IMR-90 (cell line): Measurements from ENCODE around the gene ASTN2.

Source experiments
- CEBPB ChIP-seq: IDR thresholded peaks from 2 replicates; pipeline ENCODE4 v1.6.1; 2012; ENCODE audit warnings: low read depth, low read length, improper control_type of control experiment
- MAFK ChIP-seq: IDR thresholded peaks from 2 replicates; pipeline ENCODE4 v1.6.1; 2012; ENCODE audit warnings: low read depth, low read length, improper control_type of control experiment
- MXI1 ChIP-seq: IDR thresholded peaks from 2 replicates; pipeline ENCODE4 v1.6.1; 2012; ENCODE audit warnings: low read depth, mild to moderate bottlenecking, low read length, moderate library complexity, borderline replicate concordance
- POLR2A ChIP-seq: IDR thresholded peaks from 2 replicates; pipeline ENCODE4 v1.6.1; 2012; ENCODE audit warnings: mild to moderate bottlenecking, low read depth, low read length
- RFX5 ChIP-seq: IDR thresholded peaks from 2 replicates; pipeline ENCODE4 v1.8.0; 2012; ENCODE audit warnings: low read depth, mild to moderate bottlenecking, low read length, moderate library complexity
- USF2 ChIP-seq: fragments of 150-350 bp; IDR thresholded peaks from 2 replicates; pipeline ENCODE4 v1.6.1; 2017; ENCODE audit warnings: mild to moderate bottlenecking, antibody characterized with exemption, low read length, low read depth
- TF ChIP-seq, protein P1 (sequence below): conservative IDR thresholded peaks from 2 replicates; pipeline ENCODE4 v1.5.1; 2012; ENCODE audit warnings: mild to moderate bottlenecking, low read depth, low read length, improper control_type of control experiment

- TF ChIP-seq, protein P1, sequence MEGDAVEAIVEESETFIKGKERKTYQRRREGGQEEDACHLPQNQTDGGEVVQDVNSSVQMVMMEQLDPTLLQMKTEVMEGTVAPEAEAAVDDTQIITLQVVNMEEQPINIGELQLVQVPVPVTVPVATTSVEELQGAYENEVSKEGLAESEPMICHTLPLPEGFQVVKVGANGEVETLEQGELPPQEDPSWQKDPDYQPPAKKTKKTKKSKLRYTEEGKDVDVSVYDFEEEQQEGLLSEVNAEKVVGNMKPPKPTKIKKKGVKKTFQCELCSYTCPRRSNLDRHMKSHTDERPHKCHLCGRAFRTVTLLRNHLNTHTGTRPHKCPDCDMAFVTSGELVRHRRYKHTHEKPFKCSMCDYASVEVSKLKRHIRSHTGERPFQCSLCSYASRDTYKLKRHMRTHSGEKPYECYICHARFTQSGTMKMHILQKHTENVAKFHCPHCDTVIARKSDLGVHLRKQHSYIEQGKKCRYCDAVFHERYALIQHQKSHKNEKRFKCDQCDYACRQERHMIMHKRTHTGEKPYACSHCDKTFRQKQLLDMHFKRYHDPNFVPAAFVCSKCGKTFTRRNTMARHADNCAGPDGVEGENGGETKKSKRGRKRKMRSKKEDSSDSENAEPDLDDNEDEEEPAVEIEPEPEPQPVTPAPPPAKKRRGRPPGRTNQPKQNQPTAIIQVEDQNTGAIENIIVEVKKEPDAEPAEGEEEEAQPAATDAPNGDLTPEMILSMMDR: no peak
- TF ChIP-seq POLR2A (no peak), MXI1 (no peak), CEBPB (no peak), USF2 (no peak), RFX5 (no peak), MAFK (no peak)
These were observed 339.2 kb downstream of the ASTN2 start for GRCh38 chr9:117075636-117076035.
